Stimulated activated CD4-positive, alpha-beta T cell treated with anti-CD3 and anti-CD28 coated beads, Interleukin-1b, Interleukin-23, amount 100 ng/mL, for 24 hours (primary cell): ENCODE data around the gene CCR4.
"Not testable (repeated sequence)": the region's sequence is repeated elsewhere in the genome, so short reads cannot be mapped to it uniquely, and the experiment has no call there.

Source experiments
- DNase-seq, 4 experiments: peaks; one replicate each; pipeline ENCODE4 v3.0.0-alpha.2; 2020; ENCODE audit warnings: low read depth in 4 of 4, low spot score in 1 of 4

CCR4 gene

GRCh38 chr3:32977861-32978260 lies 26.4 kb downstream of the CCR4 start:
- DNase-seq: no peak

- DNase-seq: no peak
These were observed 26.9 kb downstream of the CCR4 start for GRCh38 chr3:32978331-32978730.

DNA sequence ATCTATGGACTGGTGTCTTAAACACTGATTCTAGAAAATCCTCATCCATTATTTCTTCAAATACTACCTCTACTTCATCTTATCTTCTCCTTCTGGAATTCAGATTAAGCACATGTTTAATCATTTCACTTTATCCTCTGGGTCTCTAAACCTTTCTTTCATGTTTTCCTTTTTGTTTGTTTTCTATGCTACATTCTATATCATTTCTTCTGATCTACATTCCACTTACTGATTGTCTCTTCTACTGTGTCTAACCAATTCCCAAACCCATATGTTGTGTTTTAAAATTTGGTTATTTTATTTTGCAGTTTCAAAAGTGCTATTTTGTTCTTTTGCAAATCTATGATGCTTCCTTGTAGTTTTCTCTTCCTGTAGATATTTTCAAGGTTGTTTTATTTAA lies 31.7 kb downstream of the CCR4 start:
- no peak for DNase-seq

GRCh38 chr3:32984918-32985317 lies 33.5 kb downstream of the CCR4 start:
- DNase-seq: not testable (repeated sequence)

DNA sequence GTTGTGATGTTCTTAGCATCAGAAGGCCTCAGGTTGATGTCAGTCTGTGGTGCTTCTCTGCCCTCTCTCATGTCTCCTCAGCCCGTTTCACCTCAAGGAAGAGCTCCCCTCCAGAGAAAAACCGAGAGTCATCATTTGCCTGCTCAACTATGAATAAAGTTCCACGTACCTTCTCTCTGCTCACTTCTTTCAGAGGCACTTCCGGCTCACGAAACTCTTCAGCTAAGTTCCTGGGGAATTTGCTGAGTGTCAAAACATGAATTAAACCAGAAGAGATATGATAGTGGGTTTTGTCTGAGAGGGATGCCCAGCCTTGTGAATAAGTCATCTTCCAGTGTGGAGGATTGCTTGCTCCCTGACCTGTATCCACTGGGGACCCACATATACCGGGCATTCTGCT lies 37.7 kb downstream of the CCR4 start:
- no peak for DNase-seq

DNA sequence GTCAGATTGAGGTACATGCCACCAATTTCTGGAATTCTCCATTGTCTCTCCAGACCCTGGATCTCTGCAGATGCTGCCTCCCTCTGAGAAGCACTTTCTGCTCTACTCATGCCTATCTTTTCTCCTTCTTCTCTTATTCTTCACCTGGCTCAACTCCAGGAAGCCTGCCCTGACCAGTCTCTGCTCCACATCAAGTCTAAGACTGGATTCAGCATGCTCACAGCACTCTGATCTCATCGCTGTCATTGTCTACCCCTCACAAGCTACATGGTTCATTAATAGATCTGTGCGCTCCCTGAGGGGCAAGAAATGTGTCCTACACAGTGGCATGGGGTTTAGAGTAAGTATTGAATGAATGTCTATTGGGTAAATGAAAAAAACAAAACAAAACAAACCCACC lies 38.7 kb downstream of the CCR4 start:
- no peak for DNase-seq

GRCh38 chr3:32991781-32992180 lies 40.3 kb downstream of the CCR4 start:
- no peak for DNase-seq

- no peak for DNase-seq
These were observed 40.9 kb downstream of the CCR4 start for GRCh38 chr3:32992310-32992686.

- no peak for DNase-seq
These were observed 42.6 kb downstream of the CCR4 start for GRCh38 chr3:32994045-32994444.

GRCh38 chr3:32995098-32995497 lies 43.7 kb downstream of the CCR4 start:
- DNase-seq: no peak

DNA sequence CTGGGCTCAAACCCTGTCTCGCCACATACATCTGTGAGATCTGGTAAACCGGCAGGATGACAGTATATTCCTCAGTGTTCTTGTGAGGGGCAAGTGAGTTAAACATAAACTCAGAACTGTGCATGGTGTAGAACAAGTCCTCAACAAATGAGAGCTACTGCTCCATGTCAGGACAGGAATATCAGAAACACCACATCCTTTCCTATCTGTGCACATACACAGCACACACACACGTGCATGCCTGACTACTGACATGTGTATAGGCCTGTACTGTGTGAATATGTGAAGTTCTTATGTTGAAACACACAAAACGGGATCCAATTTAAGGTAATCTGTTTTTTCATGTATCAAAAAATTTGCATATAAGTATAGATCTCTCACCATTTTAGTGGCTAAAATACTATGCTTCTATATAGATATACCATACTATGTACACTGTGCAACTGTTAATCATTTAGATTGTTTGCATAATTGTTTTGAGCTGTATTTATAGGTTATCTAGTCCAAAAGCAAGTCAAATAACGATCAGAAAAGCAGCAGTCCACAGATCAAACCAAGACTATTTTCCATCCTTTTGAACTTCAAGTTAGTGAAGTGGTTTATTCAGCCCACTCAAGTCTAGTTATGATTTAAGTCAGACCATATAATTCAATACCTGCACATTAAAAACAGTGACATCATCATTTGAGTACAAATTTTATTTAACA lies 44.8 kb downstream of the CCR4 start:
- DNase-seq: no peak

GRCh38 chr3:32996755-32997091 lies 45.3 kb downstream of the CCR4 start:
- DNase-seq: no peak

- no peak for DNase-seq
These were observed 47.4 kb downstream of the CCR4 start for GRCh38 chr3:32998631-32999451.

DNA sequence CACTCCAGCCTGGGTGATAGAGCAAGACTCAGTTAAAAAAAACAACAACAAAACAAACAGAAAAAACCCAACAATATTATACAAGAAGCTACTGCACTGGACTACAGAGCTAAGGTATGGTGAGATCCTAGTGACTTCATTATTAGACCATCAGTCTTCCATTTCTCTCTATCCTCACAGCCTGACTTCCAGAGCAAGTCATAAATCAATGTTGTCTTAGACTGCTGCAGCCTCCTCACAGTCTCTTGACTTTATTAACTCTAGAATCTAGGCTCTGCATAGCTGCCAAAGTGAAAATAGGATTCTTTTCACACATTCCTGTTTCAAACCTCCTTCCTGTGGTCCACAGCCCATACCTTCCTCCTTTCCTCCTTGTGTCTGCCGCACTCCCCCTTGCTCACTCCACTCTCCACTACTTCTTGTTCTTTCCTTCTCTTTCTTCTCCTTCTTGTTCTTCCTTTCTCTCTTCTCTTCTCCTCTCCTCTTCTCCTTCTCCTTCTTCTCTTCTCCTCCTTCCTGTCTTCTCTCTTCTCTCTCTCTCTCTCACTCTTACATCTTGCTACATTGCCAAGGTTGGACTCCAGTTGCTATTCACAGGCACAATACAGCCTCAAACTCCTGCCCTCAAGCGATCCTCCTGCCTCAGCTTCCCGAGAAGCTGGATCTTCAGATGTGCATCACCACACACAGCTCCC lies 49.4 kb downstream of the CCR4 start:
- DNase-seq: no peak

DNA sequence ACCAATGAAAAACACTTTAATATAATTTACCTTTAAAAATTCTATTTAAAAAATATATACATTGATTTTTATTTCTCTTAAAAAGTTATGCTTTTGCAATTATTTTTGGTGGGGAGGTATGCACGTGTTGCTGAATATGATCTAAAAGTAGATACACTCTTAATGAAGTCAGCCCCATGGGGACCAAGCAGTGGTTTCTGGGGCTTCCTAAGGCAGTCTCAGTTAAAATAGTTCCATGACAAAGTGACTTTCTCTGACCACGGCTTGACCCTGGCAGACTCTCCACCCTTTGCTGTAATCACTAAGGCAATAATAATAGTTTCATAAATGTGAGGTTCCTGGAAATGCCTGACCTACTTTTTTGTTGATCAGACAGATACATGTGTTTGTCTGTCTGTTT lies 50.4 kb downstream of the CCR4 start:
- DNase-seq: no peak

DNA sequence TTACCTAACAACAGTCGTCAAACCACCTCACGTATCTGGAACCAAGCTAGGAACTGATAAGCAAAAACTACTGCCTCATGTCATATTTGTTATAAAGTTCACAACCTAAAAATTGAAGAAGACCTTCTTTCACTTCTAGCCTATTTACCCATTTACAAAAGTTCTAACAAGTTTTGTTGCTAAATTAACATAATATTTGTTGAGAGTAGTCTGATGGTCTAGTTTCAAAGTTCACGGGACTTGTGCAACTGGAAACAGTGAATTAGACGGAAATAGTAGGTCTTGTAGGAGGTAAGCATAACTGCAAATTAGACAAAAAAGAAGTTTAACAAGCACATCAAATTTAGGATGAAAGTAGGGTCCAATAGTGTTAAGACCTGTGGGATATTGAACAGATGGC lies 51.9 kb downstream of the CCR4 start:
- DNase-seq: no peak

DNA sequence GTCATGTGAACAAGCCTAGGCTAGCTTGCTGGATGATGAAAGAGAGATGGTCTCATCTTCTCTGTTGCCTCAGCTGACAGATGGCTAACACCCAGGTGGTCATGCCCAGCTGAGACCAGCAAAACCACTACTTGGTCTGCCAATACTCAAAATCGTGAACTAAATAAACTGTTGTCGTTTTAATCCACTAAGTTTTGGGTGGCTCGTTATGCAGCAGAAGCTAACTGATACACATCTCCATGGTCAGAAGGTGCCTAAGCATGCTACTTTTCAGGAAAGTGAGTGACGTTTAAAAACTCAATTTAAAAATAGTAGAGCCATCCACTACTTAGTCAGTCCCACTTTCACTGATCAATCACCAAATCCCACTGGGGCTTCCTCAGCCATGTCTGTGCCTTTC lies 52.8 kb downstream of the CCR4 start:
- no peak for DNase-seq

- no peak for DNase-seq
These were observed 53.5 kb downstream of the CCR4 start for GRCh38 chr3:33004961-33005360.
